ENCODE results near the gene ZNF710. TPM values are rescaled to one million over a fixed set of nuclear protein-coding genes. Genes with fewer than 3 reads are reported as not detected.

The ZNF710 gene
- total and polyA plus RNA-seq, 2 donors (not counting 3 experiments of a cell fraction or from before 2014, with no cell fraction given) = 8.9 to 32.4 TPM

DNA sequence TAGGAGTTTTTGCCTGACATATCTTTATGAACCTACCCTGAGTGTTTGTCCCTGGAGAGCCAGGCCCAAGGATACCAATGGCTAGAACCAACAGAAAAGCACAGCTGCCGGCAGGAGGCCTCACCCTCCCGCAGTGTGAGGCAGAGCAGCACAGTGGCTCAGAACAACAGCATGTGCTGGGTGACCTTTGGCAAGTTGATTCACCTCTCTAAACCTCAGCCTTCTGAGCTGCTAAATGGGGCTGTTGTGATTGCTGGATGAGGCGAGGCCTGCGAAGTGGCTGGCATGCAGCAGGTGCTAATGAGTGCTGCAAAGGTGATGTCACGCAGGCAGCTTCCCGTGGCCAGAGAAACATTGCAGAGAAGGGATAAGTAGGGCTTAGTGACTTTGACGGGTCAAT lies 77.8 kb downstream of the ZNF710 start:
- no peaks in the 10 kb centered on the region for H3K27me3 ChIP-seq (ENCODE audit: control insufficient read depth in 2 of 2, insufficient read depth in 2 of 2, low read length in 2 of 2)
- peaks cover 0 to 27% of the 10 kb centered on the region in 2 experiments for H3K36me3 ChIP-seq (ENCODE audit: control insufficient read depth in 2 of 2, extremely low read depth in 1 of 2, insufficient read depth in 2 of 2, low read length in 2 of 2)
- no peak overlapping the region for H3K9ac ChIP-seq (replicated peaks; ENCODE audit: extremely low read depth, insufficient read depth, low read length)
- ChIA-PET POLR2A (no interaction called here), CTCF (no interaction called here)
- H3K4me3 ChIP-seq (replicated peaks in 1 of 3; ENCODE audit: insufficient read depth in 1 of 3, low read depth in 1 of 3, low read length in 3 of 3) = no peak overlapping the region
- dilution Hi-C loops (cut with MboI; ENCODE audit: extremely low pct_ligation_motif_present, low sequenced_read_pairs) (no loop called here), intact Hi-C loops (cut with micrococcal nuclease) (no loop called here)
- no peak overlapping the region for H2AFZ ChIP-seq (ENCODE audit: low read depth, low read length)
- no peaks in the 10 kb centered on the region for H3K79me2 ChIP-seq (ENCODE audit: control insufficient read depth, insufficient read depth, low read length)
- H3K9me3 ChIP-seq (replicated peaks; ENCODE audit: control insufficient read depth, insufficient read depth, low read length) = no peaks in the 10 kb centered on the region
- no peaks in the 10 kb centered on the region for H3K9me1 ChIP-seq (replicated peaks; ENCODE audit: control insufficient read depth, extremely low read depth, insufficient read depth, low read length)
- no peak overlapping the region for H3K4me2 ChIP-seq (ENCODE audit: insufficient read depth, low read length)
- no peak overlapping the region for H3K27ac ChIP-seq (ENCODE audit: insufficient read depth, low read depth, low read length)
- FAIRE-seq = no peak
- no peaks in the 10 kb centered on the region for H4K20me1 ChIP-seq (replicated peaks; ENCODE audit: control insufficient read depth, extremely low read depth, insufficient read depth, low read length)
- TF ChIP-seq, protein P1, sequence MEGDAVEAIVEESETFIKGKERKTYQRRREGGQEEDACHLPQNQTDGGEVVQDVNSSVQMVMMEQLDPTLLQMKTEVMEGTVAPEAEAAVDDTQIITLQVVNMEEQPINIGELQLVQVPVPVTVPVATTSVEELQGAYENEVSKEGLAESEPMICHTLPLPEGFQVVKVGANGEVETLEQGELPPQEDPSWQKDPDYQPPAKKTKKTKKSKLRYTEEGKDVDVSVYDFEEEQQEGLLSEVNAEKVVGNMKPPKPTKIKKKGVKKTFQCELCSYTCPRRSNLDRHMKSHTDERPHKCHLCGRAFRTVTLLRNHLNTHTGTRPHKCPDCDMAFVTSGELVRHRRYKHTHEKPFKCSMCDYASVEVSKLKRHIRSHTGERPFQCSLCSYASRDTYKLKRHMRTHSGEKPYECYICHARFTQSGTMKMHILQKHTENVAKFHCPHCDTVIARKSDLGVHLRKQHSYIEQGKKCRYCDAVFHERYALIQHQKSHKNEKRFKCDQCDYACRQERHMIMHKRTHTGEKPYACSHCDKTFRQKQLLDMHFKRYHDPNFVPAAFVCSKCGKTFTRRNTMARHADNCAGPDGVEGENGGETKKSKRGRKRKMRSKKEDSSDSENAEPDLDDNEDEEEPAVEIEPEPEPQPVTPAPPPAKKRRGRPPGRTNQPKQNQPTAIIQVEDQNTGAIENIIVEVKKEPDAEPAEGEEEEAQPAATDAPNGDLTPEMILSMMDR (IDR thresholded peaks at IDR 0.05; ENCODE audit: extremely low read depth in 1 of 2, insufficient read depth in 1 of 2, low read depth in 1 of 2, low read length in 2 of 2) = no peak
- TF ChIP-seq JUN (IDR thresholded peaks at IDR 0.05; ENCODE audit: borderline replicate concordance, insufficient read depth, insufficient read length, low read depth) (no peak), POLR2A (IDR thresholded peaks at IDR 0.05; ENCODE audit: low read depth, low read length) (no peak), GATA2 (IDR thresholded peaks at IDR 0.05; ENCODE audit: insufficient read depth, insufficient read length, low read depth, low read length) (no peak)
- TF ChIP-seq, protein P2, sequence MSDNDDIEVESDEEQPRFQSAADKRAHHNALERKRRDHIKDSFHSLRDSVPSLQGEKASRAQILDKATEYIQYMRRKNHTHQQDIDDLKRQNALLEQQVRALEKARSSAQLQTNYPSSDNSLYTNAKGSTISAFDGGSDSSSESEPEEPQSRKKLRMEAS (IDR thresholded peaks at IDR 0.05; ENCODE audit: insufficient read depth, insufficient read length) = no peak
- H3K4me1 ChIP-seq (ENCODE audit: control insufficient read depth, extremely low read depth, insufficient read depth, low read length) = no peaks in the 10 kb centered on the region
- no peak for DNase-seq (ENCODE audit: low read depth, low spot score)
- BruUV-seq (replicated peaks) = no TSS peak
